Suppressor macrophage (primary cell): Measurements from ENCODE around the gene EVPLL.
"Not testable (repeated sequence)": the region's sequence is repeated elsewhere in the genome, so short reads cannot be mapped to it uniquely, and the experiment has no call there.

Source experiments
- DNase-seq, 4 experiments: peaks; one replicate each; pipeline ENCODE4 v3.0.0-alpha.2; 2020 to 2022

Gene EVPLL

GRCh38 chr17:18379246-18380146, 1.9 kb downstream of the EVPLL start:
- DNase-seq, result no peak

- DNase-seq, result no peak
Observed at GRCh38 chr17:18380471-18381157, 3.0 kb downstream of the EVPLL start.

DNA sequence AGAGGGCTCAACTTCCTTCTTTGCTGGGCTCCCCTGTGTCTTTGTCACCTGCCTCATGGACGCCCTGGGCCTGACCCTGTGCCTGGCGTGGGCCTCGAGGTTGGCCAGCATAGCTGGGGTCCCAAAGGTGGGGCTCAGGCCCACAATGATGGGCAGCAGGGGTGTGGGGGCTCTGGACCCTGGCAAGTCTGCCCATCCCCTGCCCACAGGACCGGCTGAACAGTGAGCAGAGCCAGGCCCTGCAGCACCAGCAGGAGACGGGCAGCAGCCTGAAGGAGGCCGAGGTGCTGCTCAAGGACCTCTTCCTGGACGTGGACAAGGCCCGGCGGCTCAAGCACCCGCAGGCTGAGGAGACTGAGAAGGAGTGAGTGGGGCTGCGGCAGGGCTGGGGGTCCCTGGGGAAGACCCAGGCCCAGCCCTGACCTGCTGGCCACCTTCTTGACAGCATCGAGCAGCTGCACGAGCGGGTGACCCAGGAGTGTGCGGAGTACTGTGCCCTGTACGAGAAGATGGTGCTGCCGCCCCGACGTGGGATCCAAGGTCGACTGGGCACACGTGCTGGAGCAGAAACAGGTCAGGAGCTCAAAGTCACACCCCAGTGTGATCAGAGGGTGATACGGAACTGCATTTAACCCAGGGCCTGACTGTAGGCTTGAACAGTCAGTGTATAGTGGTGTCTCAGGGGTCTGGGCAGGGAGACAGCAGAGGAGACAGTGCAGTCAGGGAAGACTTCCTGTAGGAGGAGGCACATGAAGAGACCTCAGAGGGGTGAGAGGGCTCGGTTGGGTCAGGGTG, 3.8 kb downstream of the EVPLL start:
- DNase-seq, result no peak

DNA sequence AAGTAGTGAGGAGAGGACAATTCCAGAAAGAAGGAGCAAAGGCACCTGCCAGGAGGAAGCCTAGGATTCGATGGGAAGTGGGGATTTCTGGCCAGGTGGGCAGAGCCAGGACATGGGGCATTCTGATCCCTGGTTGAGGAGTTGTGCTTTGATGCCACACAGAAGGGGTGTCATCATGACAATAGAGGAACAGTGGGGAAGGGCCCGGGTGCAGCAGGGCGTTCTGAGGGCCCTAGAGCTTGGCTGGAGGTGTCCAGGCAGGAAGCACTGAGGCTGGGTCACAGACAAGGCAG, 4.3 kb downstream of the EVPLL start:
- DNase-seq, result no peak

- no peak for DNase-seq
Observed at GRCh38 chr17:18382441-18383078, 5.0 kb downstream of the EVPLL start.

DNA sequence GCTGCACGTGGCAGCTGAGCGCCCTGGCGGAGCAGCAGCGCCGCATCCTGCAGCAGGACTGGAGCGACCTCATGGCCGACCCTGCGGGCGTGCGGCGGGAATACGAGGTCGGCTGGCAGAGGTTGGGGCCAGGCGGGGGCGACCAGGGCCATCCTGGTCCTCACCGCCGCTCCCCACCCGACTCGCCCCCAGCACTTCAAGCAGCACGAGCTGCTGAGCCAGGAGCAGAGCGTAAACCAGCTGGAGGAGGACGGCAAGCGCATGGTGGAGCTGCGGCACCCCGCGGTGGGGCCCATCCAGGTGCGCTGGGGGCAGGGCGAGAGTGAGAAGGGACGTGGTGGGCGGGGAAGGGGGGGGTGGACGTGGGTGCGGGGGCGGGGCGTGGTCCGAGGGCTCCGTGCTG, 5.5 kb downstream of the EVPLL start:
- peak in 2 of 4 experiments; percentile 15 to 27 for DNase-seq

DNA sequence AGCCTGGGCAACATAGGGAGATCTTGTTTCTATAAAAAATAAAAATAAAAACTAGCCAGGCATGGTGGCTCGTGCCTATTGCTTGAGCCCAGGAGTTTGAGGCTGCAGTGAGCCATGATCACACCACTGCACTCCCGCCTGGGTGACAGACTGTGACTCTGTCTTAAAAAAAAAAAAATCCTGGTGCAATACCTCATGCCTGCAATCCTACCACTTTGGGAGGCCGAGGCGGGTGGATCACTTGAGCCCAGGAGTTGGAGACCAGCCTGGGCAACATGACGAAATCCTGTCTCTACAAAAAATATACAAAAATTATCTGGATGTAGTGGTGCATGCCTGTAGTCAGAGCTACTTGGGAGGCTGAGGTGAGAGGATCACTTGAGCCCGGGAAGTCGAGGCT, 6.7 kb downstream of the EVPLL start:
- not testable (repeated sequence) for DNase-seq

DNA sequence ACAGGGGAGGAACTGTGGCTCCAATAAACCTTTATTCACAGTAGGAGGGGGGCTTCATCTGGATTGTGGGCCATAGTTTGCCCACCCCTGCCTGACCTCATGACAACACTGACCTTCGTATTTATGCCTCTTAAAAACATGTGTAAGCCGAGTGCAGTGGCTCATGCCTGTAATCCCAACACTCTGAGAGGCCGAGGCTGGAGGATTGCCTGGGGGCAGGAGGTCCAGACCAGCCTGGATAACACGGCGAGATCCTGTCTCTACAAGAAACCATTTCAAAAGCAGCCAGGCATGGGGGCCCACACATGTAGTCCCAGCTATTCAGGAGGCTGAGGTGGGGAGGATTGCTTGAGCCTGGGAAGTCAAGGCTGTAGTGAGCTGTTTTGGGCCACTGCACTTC, 10.0 kb downstream of the EVPLL start:
- DNase-seq, result not testable (repeated sequence)

GRCh38 chr17:18388266-18388665, 10.7 kb downstream of the EVPLL start:
- DNase-seq, result not testable (repeated sequence)

GRCh38 chr17:18388728-18389127, 11.2 kb downstream of the EVPLL start:
- not testable (repeated sequence) for DNase-seq

DNA sequence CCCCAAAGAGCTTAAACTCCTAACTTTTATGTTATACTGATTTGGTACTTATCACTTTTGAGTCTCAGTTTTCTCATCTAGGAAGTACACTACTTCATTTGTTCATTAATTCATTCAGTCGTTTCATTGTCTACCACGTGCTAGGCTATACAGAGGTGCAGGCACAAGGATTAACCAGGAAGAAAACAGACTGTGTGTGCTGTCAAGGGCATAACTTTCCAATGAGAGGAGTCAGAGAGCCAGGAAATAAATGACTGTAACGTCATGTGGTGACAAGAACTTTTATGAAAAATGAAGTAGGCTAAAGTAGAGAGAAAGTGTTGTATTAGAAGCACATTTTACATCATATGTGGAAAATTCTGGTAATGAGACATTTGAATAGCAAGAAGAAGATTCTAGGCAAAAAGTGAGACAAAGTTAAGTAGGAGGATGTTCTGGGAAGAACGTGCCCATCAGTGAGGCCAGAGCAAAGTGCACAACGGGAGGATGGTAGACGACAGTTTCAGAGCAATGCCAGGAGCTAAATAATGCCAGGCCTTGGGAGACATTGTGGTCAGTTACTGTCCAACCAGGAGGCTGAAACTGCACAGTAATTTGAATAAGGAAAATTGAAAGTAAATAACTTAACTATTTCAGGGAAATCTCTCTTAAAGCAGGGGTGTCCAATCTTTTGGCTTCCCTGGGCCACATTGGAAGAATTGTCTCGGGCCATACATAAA, 24.5 kb downstream of the EVPLL start:
- DNase-seq, result not testable (repeated sequence)

- DNase-seq, result peak; percentile 51 to 72 (median 62)
Observed at GRCh38 chr17:18403166-18403565, 25.6 kb downstream of the EVPLL start.

DNA sequence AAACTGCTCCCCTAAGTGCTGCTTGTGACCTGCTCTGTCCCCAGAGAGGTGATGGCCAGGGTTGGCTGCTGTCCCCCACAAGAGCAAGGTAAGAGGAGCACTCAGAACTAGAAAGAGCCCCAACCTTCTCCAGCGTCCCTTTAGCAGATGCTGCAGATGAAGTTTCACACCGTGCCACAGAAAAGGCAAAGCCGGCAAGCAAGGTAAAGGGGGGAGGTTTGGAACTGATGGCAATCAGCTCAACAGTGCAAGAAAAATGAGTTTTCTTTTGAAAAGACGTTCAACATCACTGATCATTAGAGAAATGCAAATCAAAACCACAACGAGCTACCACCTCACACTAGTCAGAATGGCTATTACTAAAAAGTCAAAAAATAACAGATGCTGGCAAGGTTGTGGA, 26.0 kb downstream of the EVPLL start:
- DNase-seq, result not testable (repeated sequence)

DNA sequence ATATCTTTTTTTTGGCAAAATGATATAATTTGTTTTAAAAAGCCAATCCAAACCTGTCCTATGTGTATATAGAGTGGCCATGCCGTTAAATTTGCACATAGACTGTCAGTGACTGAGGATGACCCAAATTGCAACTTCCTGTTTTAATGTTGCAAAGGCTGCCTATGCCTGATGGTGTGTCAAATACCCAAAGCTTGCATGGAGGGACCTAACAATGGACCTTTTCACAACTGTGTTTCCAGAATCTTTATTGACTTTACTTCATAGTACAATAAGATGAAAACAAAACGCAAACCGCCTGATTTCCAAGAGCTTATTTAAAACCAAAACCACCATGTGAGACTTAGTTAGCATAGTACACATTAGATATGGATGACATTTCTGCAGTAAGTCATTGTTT, 31.3 kb downstream of the EVPLL start:
- DNase-seq, result peak; percentile 43 to 61 (median 50)

GRCh38 chr17:18409321-18409720, 31.7 kb downstream of the EVPLL start:
- DNase-seq, result peak in 3 of 4 experiments; percentile 4 to 46 (median 30)

DNA sequence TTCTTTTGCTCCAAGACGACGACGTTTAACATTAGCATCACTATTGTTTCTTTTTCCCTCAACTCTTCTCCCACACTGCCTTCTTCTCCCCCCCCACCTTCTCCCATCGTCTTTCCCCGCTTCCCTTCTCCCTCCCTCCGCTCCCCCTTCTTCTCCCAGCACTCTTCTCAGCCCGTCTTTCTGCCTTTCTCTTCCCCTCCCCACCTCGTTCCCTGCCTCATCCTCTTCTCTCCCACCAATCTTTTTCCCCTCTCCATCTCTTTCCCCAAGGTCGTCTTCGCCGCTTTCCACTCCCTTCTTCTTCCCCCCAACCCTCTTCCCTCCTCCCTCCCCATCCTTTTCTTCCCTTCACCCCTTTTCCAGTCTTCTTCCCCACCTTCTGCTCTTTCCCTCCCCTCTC, 33.2 kb downstream of the EVPLL start:
- DNase-seq, result not testable (repeated sequence)

DNA sequence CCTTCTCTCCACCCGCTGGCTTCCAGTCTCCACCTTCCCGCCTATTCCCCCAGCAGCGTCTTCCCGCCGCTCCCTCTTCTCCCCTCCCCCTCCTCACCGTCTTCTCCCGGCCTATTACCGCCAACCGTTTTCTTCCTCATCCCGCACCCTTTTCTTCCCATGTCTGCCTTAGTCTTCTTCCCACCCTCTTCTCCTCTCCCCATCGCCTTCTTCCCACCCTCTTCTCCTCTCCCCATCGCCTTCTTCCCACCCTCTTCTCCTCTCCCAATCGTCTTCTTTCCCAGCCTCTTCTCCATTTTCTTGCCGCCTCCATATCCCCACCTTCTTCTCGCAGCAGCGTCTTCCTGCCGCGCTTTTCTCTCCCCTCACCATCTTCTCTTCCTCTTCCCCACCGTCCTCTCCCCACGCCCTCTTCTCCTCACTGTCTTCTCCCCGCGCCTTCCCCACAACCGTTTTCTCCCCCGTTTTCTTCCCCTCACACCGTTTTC, 33.8 kb downstream of the EVPLL start:
- DNase-seq, result peak in 3 of 4 experiments; percentile 6 to 19 (median 14)

DNA sequence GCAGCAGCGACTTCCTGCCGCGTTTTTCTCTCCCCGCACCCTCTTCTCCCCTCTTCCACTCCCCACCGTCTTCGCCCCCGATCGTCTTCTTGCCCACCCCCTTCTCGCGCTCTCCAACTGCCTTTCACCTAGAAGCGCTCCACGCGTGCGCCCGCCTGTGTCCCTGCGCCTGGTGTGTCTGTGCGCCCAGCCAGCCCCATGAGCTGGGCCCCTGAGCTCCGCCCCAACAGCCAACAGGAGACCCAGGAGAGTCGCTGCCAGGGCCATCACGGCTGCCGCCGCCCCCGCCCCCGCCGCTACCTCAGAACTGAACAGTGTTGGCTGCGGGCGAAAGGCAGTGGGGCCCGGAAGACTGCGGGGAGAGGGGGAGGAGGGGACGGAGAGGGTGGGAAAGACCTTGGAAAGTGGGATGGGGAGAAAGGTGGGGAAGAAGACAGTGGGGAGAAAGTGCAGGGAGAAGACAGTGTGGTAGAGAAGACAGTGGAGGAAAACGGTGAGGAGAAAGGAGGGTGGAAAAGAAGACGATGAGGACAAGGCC, 34.5 kb downstream of the EVPLL start:
- not testable (repeated sequence) for DNase-seq

- DNase-seq, result peak in 1 of 4 experiments; percentile 2
Observed at GRCh38 chr17:18421521-18421920, 43.9 kb downstream of the EVPLL start.

DNA sequence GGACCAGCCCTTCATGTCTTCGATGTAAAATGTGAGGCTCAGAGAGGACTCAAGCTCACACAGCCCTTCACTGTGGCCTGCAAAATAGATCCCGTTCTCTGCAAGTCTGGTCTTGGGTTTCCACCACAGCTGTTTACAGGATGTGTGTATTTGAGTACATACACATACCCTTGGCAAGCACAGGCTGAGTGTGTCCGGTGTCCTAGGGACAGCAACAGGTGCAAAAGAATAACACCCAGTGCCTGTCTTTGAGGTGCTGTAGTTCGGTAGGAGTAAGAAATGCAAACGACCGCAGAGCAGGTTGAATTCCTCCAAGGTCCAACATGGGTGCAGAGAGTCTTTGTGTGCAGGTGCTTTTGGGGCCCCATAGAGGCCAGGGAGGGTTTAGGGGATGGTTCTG, 44.9 kb downstream of the EVPLL start:
- not testable (repeated sequence) for DNase-seq

DNA sequence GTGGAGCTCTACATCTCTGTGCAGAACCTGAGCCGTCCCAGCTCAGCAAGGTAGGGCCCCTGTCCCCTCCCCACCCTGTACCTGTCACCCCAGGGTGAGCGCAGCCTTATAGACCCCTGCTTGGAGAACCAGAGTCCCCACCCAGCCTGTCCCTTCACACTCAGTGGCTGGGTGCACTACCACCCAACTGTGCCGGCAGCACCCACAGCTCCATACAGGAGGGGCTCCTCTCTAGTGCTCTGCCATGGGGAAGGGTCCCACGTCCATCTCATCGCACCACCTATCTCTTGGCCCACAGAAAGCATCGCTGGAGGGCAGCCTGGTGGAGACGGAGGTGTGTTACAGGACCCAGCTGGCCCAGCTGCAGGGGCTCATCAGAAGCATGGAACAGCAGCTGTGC, 45.4 kb downstream of the EVPLL start:
- not testable (repeated sequence) for DNase-seq
